Gastrocnemius medialis (tissue), 4 donors: ENCODE results near the gene IQCK.
A peak's percentile ranks its signal among the peaks of the same experiment; 100 is the strongest.

ENCODE experiments used
- POLR2A ChIP-seq, 2 donors: fragments of 450-650 bp; IDR thresholded peaks; one replicate each; pipeline ENCODE4 v1.6.1; 2017; ENCODE audit warnings: antibody characterized with exemption in 2 of 2, mild to moderate bottlenecking in 2 of 2, moderate library complexity in 2 of 2
- TF ChIP-seq, protein P1 (sequence below), 5 experiments: fragments of 450-650 bp in 3 of 5; fragments of 200-600 bp in 2 of 5; sonication (generic) in 2 of 5; IDR thresholded peaks in 4 of 5; conservative IDR thresholded peaks in 1 of 5; 1 replicate in 4 of 5; 2 replicates in 1 of 5; pipeline ENCODE4 v1.5.1; 2016 to 2019; ENCODE audit warnings: antibody characterized with exemption in 5 of 5, mild to moderate bottlenecking in 3 of 5, moderate library complexity in 3 of 5

DNA sequence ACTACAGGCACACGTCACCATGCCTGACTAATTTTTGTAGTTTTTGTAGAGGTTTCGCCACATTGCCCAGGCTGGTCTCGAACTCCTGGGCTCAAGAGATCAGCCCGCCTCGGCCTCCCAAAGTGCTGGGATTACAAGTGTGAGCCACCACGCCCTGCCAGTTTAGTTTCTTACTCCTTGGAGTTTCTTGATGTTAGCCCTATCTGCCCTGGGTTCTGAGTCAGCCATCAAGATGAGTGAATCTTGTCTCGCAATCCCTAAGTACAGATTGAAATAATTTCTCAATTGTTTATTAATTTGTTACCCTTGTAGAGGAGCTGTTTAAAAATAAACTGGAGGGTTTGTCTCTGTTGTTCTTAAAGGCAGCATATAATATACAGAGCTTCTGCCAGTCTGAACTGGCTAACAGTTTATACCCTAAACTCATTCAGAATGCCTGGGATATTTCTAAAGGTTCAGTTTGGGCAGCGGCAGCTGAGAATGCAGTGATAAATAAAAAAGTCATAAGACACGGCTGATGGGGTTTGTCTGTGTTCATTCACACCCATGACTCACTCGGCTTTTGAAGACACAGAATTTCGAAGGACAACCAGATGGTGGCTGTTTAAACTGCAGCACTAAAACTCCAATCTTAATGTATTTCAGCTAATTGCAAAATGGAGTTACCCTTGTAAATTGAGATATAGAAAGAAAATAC, 127.0 kb downstream of the IQCK start:
- TF ChIP-seq, protein P1, sequence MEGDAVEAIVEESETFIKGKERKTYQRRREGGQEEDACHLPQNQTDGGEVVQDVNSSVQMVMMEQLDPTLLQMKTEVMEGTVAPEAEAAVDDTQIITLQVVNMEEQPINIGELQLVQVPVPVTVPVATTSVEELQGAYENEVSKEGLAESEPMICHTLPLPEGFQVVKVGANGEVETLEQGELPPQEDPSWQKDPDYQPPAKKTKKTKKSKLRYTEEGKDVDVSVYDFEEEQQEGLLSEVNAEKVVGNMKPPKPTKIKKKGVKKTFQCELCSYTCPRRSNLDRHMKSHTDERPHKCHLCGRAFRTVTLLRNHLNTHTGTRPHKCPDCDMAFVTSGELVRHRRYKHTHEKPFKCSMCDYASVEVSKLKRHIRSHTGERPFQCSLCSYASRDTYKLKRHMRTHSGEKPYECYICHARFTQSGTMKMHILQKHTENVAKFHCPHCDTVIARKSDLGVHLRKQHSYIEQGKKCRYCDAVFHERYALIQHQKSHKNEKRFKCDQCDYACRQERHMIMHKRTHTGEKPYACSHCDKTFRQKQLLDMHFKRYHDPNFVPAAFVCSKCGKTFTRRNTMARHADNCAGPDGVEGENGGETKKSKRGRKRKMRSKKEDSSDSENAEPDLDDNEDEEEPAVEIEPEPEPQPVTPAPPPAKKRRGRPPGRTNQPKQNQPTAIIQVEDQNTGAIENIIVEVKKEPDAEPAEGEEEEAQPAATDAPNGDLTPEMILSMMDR (IDR thresholded peaks at IDR 0.05 in 4 of 5, conservative IDR thresholded peaks at IDR 0.05 in 1 of 5), result no peak
- TF ChIP-seq POLR2A (IDR thresholded peaks at IDR 0.05), result peak in 1 of 2 donors; percentile 44
